Nucleus accumbens (tissue), 56 donors: ENCODE measurements around the gene DDX43.
"Not testable (repeated sequence)": the region's sequence is repeated elsewhere in the genome, so short reads cannot be mapped to it uniquely, and the experiment has no call there.

ENCODE experiments used
- DNase-seq, 56 donors: peaks; one replicate each; lab custom pipeline; 2025; lab: John Stamatoyannopoulos, UW

DDX43 gene

DNA sequence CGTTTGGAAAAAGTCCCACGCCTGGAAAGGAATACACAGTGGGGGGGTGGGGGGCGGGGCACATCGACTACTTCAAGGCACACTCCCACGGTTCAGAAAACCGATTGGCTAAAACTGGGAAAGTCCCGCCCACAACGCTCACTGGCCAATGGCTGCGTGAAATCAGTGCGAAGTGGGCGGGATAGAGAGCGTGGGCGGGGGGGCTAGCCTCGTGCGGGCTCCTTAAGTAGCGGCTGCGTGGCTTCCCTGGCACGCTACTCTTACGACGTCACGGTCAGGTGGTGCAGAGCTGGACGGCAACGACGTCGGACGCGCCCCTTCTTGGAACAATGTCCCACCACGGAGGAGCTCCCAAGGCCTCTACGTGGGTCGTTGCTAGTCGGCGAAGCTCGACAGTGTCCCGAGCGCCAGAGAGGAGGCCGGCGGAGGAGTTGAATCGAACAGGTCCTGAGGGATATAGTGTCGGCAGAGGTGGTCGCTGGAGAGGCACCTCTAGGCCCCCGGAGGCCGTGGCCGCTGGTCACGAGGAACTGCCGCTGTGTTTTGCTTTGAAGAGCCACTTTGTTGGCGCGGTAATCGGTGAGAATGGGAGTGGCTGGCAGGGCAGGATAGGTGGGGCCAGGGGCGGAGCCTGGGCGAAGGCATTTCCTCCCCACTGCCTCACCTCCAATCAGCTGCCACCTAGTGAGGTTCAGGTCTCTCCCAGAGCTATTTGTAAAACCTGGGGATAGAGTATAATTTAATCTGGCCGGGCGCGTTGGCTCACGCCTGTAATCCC, at the start of gene DDX43:
DDX43 (plus strand) TSS at position 252 of the 778 bp plus-strand sequence; CDS start at position 330, 78 bp downstream.
- DNase-seq, result peak in 9 of 56 donors; percentile 2 to 24 (median 5)

DNA sequence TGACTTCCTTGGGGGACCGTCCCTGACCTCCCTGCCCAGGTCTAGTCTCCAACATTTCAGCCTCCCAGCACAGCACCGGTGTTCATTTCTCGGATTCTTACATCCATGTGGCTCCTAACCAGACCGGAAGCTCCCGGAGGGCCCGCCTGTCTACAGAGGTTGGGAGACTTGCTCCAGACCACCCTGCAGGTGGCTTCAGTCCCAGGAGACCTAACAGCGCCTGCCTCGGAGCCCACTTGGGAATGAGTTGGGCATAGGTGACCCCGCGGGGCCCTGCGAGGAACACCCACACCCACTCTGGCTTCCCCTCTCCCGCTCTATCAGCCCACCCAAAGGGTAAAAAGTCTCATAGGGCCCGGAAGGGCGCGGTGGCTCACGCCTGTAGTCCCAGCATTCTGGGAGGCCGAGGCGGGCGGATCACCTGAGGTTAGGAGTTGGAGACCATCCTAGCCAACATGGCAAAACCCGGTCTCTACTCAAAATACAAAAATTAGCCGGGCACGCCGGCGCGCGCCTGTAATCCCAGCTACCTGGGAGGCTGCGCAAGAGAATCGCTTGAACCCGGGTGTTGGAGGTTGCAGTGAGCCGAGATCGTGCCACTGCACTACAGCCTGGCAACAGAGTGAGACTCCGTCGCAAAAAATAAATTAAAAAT, 46.0 kb upstream of the DDX43 start:
- DNase-seq, result no peak

DNA sequence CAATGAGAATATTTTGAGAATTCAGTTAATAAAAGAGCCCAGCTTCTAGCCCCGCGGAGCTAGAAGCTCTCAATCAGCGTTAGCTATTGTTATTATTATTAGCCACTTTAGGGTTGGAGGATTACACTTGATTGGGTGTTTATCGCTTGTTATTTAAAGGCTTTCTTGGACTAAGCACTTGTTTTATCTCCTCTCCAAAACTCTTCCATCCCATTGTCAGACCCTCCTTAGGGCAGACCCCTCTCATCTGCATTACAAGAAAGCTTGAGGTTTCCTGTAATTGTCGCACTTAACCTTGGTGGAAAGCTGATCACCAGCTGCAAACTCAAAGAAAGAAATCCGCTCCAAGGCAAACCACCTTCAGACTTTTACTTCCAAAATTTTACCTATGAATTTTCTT, 45.3 kb upstream of the DDX43 start:
- DNase-seq, result no peak

DNA sequence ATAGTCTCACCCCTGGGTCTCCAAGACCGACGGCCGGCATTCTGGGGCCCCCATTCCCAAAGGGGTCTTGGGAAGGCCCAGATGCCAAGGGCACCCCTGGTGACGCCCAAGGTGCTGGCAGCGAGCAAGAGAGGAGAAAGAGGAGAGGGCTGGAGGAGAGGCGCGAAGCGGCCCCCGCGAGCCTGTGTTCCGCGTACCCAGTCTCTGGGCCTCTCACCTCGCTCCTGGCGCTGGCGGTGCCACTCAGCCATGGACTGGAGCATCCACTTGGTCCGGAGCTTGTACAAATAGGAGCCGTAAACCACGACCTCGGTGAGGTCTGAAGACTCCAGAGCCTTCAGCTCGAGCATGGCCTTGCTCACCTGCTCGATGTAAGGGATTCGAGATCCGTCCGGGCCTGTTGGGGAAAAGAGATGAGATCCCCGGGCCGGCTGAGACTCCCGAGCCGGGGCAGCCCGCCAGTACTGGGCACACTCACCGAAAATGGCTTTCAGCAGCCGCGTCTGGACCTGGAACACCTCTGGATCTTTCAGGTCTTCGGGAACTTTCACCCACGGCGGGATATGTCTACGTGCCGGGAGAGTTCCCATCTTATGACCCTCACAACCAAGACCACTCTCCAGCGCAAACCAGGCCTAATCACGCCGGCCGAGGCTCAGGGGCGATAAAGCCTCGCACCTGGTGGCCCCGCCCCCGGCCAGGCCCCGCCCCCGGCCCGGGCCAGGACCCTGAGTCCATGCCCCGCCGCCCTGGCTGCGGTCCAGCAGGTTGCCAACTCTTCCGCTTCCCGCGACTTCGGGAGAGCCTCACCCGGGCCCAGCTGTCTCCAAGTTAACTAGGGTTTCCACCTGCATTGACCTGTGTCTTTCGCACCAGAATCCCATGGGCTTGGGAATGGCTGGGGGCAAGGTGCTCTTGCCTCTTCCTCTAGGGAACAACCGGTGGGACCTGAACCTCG, 40.7 kb upstream of the DDX43 start, which contains the start of gene DPPA5:
DPPA5 (minus strand) TSS at position 641 of the 958 bp plus-strand sequence; CDS start at position 590, 51 bp downstream.
- DNase-seq, result no peak

DNA sequence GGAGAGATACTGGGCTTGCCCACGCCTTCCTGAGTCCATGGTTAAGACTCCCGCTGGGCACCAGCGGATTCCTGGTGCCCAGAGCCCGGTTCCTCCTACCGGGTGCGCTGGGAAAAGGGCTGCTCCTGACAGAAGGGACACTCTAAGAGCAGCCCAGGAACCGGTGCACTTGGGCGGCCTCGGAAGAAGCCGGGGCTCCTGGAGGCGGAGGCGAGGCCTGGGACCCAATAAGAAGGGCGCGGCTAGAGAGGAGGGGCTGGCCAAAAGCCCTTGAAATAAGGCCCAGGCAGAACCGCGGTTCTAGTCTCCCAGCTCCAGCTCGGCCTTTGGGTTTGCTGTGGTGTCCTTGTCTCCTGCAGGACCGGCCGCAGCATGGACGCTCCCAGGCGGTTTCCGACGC, 32.3 kb upstream of the DDX43 start, which contains the start of gene KHDC3L:
KHDC3L (plus strand) TSS at position 301 of the 400 bp plus-strand sequence; CDS start at position 373, 72 bp downstream.
- no peak for DNase-seq

DNA sequence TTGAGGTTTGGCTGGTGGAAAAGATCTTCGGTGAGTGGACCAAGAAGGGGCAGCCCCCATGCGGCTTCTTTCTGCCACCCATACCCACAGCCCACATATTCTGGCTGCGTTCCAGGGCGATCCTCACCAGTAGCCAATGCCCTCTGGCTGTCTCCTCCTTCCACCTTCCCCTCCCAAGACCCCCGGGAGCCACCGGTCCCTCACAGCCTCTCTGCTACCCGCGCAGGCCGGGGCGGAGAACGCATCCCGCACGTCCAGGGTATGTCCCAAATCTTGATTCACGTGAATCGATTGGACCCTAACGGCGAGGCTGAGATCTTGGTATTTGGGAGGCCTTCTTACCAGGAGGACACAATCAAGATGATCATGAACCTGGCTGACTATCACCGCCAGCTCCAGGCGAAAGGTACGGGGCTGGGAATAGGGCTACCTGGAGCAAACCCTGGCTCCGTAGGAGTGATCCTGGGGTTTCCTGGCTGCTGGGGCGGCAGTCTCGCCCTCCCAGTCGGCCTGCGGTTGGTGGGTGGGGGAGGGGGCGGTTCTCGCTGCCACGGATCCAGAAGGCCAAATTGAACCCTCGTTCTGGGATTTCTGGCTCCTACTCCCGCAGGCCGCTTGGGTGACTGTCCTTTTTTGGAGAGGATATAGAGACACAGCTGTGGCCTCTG, 31.6 kb upstream of the DDX43 start:
- no peak for DNase-seq

DNA sequence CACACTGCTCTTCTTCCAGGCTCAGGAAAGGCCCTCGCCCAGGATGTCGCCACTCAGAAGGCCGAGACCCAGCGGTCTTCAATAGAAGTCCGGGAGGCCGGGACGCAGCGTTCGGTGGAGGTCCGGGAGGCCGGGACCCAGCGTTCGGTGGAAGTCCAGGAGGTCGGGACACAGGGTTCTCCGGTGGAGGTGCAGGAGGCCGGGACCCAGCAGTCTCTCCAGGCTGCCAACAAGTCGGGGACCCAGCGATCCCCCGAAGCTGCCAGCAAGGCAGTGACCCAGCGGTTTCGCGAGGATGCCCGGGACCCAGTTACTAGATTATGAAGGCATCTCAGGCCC, 31.1 kb upstream of the DDX43 start:
- DNase-seq, result no peak

DNA sequence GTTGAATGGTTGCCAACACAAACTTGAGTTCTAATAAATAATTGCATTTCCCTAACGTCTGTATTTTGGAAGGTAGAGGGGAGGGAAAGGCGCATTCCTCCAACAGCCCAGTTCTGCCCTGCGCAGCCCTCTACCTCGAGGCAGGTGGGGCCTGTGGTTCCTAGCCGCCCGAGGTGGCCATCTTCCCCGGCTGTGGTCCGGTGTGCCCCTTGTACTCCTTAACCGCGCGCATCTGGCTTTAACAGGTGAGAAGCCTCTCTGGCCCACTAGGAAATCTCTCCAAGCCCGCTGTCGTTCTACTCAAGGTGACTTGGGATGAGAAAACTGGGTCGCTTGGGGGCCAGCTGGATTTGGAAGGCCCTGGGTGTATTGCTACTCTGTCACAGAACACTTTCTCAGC, 30.5 kb upstream of the DDX43 start:
- DNase-seq, result no peak

DNA sequence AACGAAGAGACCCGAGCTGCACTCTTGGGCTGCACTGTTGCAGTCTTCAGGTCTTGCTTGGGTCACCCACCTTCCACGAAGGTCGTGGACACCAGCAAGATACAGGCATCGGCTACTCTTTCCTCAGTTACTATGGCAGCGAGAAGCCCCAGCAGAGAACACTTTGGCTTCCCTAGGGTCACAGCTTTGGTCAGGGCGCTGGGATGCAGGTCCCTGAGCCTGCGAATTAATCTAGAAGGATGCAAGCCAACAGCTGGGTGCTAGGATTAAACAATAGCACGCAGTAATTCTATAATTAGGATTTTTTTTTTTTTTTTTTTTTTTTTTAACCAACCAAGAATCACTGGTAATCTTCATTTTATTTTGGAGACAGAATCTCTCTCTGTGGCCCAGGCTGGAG, 30.1 kb upstream of the DDX43 start:
- DNase-seq, result no peak

DNA sequence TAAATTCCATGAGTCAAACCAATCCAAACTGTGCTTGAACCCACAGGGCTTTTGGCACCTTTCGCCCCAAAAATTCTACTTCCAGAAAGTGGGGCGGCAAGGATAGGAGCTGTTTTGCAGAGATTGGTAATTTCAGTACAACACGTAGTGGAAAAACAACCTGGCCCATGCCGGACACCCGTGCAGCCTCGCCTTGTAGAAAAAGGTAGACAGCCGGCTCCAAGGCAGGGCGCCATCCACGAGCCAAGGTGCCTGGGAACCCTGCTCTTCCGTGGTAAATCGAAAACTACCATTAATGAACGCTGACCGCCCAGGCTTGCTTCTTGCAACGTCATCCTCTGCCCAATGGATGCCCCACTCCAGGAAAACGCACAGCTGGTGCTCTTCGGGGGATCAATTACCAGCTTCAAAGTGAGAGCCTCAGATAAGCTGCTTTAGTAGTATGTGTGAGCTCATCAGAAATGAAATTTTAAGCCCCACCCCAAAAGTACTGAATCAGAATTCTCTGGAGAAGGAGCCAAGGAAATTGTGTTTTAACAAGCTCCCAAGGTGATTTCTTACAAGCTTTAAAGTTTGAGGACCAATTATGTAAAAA, 26.8 kb upstream of the DDX43 start:
- no peak for DNase-seq

DNA sequence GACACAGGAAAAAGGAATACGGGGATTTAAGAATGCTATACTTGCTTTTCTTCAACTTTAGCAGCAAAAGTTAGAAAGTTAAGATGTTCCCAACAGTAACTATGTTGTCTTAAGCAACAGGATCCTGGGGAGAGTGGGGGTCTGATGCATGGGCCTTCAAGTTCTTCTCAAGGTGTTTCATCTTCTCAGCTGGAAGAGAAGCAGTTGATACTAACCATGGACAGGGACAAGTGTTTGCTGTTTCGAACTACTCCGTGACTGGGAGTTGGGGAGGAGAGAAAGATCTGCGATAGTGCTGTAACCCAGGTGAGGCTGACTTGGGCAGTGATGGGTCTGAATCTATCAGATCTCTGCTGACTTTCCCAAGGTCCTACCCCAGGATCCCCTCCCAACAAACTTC, 26.0 kb upstream of the DDX43 start:
- no peak for DNase-seq

DNA sequence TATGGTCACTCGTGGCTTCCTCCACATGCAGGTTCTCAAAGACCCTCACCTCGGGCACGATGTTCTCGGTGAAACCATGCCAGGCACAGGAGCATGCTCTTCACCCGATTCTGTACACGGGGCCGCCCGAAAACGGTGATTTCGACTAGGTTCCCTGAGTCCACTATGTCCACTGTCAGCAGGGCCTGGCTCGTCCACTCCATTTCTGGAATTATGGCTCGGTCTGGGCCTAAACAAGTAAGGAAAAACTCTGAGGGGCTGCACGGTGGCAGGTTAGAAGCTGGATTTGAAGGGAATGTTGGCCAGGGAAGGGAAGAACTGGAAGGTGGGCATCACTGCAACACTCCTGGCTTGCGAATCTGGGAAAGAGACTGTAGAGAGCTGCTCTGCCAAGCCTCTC, 25.5 kb upstream of the DDX43 start:
- DNase-seq, result no peak

DNA sequence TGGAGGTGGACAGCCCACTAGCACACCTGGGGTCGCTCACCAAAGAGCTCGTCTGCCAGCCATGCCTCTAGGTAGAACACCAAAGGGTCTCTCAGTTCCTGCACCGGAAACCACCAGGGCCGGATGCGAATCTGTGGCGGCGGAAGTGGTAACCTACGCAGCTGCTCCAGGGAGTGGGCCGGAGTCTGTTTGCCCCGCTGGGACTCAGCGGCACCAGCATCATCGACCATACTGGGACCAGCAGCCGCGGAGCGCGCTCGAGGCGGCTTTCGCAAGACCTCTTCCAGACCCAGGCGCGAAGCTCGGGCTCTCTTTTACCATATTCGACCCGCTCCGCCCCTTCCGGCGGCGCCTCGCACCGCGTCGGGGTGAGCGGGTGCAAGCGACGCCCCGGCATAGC, 25.1 kb upstream of the DDX43 start, which contains the start of gene OOEP:
OOEP (minus strand) TSS at position 335 of the 400 bp plus-strand sequence; CDS start at position 230, 105 bp downstream.
- no peak for DNase-seq

DNA sequence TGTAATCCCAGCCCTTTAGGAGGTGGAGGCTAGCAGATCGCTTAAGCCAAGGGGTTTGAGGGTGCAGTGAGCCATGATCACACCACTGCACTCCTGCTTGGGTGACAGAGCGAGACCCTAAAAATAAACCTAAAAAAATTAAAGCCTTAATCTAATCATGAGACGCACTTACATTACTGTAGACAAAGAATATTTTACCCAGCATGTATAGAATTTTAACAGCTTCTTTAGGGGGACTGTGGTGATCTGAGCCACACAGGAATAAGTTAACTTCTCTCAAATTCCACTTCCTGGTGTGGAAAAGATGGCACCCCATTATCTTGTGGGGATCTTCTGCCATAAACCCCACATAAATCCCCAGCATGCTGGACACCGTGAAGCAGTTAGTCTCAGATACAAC, 22.6 kb upstream of the DDX43 start:
- DNase-seq, result no peak

DNA sequence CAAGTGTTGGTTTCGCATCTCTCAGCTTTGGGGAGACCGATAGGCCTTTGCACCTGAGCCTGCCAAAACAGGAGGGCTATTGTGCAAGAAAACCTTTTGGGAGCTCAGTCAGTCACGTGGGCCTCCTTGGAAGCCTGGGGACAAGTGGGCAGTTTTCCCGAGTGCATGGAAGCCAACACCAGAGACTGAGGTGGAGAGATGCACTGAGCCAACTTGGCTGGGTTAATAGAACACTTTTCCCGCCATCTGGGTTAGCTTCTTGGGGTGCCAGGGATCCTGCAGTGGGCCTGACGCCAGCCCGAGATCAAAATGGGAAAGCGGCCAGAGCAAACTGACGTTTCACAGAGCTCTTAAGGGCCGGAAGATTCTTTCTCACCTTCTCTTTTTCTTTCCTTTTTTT, 22.1 kb upstream of the DDX43 start:
- DNase-seq, result peak in 17 of 56 donors; percentile 3 to 55 (median 15)

DNA sequence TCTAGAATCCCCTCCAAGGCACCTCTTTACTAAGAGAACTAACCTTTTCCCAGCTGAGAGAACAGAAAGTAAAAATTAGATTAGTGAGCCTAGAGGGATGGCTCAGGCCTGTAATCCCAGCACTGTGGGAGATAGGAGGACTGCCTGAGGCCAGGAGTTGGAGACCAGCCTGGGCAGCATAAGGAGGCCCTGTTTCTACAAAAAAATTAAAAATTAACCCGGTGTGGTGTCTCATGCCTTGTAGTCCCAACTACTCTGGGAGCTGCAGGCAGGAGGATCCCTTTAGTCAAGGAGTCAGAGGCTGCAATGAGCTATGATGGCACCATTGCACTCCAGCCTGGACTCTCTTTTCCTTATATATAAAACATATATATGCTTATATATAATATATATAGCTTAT, 19.4 kb upstream of the DDX43 start:
- no peak for DNase-seq

DNA sequence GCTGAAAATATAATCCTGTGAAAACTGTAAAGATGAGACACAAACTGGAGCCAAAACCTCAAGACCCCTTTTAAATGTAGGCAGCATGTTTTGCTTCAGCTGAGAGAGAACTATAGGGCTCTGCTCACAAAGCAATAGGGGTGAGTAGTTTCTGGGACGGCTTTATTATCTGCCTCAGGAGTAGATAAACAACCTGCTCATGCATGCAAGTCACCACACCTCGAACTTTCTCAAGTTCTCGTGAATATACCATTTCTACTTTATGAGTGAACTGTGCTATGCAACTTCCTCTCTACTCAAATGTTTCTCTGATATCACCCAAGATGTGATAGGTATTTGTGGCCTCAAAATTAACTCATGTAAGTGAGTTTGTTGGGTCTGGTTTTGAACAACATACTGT, 17.4 kb upstream of the DDX43 start:
- DNase-seq, result no peak

DNA sequence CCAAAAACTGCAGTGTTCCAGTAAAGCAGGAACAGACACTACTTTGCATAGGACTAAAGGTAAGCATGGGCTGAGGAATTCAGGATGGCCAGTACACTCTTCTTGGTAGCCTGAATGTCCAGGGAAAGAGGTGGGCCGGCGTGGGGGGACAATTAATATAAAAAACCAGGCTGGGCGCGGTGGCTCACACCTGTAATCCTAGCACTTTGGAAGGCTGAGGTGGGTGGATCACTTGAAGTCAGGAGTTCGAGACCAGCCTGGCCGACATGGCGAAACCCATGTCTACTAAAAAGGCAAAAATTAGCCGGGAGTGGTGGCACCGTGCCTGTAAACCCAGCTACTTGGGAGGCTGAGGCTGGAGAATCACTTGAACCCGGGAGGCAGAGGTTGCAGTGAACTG, 13.1 kb upstream of the DDX43 start:
- DNase-seq, result not testable (repeated sequence)

DNA sequence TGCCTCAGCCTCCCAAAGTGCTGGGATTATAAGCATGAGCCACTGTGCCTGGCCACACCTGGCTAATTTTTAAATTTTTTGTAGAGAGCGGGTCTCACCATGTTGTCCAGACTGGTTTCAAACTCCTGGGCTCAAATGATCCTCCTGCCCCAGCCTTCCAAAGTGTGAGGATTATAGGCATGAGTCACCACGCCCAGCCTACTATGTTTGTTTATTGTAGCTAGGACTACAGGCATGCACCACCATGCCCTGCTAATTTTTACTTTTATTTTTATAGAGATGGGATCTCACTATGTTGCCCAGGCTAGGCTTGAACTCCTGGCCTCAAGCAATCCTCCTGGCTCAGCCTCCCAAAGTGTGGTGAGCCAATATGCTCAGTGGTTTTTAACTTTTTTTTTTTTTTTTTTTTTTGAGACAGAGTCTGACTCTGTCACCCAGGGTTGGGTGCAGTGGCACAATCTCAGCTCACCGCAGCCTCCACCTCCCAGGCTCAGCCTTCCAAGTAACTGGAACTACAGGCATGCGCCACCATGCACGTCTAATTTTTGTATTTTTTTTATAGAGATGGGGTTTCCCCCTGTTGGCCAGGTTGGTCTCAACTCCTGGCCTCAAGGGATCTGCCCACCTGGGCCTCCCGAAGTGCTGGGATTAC, 12.0 kb upstream of the DDX43 start:
- no peak for DNase-seq
